HG03175 (cell line): Measurements from ENCODE around the gene MBD5.

ENCODE experiments used
- ATAC-seq: cut with Tn5 transposase; IDR thresholded peaks from one replicate; pipeline ENCODE4 v1.9.1; 2021; ENCODE audit warnings: mild to moderate bottlenecking, moderate library complexity; ENCODE audit not compliant: unreplicated experiment

MBD5 gene

DNA sequence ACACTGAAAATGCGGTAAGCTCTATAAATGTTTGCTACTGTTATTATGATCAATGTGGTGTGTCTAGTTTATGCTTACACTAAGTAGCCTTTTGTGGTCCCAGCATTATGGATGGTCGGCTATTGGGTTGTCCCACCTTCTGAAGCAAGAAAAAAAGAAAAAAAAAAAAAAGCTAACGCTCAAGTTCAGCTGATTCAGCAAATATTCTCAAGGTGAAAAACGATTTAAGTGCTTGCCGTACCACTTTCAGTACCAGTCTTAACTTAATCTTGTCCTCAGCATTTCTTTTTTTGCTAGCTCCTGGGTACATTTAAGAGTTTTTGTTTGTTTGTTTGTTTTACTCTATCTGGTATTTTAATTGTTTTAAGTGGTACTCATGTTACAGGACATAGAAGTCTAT lies 87.5 kb downstream of the MBD5 start:
- ATAC-seq = no peak

DNA sequence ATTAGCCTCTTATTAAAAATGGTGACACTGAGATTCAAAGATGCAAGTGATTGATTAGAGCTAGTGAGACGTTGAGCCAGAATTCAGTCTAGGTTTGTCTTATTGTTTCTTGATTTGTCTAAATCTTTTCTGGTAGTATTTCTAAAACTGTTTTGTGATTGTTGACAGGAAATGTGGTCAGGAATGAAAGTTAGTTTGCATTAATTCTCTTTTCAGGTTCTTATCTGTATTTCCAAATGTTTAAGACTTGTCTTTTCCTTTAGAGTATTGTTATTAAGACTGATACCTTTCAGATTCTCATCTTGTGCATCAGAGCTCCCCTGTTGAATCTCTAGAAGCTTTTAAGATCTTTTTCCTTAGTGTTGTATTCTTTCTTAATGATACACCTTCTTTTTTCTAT lies 89.3 kb downstream of the MBD5 start:
- ATAC-seq = no peak

DNA sequence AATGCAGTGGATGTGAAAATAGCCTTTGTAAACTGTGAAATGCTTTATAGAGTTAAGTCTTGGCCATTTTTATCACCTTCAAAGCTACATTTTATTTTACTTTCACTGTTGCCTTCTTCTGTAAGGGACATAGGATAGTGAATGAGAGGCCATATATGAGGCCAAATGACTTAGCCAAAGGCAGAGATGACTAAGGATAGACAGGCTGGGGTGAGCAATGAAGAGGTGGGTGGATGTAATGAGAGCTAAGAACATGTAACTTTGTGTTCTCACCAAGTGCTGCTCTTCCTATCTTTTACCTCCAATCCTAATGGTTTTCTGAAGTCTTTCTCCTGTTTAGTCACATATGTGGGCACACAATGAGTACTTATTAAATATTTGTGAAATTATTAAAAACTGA lies 101.9 kb downstream of the MBD5 start:
- no peak for ATAC-seq

DNA sequence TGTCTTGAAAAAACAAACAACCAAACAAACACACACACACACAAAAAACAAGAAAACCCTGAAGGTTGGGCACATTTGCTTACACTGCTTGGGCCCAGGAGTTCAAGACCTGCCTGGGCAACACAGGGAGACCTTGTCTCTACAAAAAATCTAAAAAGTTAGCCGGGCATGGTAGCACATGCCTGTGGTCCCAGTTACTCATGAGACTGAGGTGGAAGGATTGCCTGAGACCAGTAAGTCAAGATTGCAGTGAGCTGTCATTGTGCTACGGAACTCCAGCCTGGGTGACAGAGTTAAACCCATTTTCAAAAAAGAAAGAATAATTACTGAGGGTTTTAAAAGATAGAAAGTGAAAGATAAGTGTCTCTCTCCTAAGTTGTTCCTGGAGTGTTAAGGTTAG lies 103.4 kb downstream of the MBD5 start:
- no peak for ATAC-seq

DNA sequence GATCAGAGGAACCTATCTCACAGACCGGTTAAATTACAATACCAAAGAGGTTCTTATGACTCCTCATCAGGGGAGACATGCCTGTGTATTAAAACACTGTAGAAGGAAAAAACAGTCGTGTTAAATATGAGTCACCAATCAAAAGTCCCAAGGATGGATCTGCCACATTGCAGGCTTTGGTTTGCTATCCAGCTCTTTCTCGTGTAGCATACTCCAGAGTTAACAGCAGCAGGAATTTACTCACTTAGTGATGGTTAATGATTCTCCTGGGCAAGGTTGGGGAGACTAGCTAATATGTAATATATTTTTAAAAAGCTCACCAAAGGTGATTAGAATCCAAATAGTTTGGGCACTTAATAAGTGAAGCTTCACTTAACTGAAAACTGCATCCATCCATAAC lies 109.7 kb downstream of the MBD5 start:
- ATAC-seq = no peak

DNA sequence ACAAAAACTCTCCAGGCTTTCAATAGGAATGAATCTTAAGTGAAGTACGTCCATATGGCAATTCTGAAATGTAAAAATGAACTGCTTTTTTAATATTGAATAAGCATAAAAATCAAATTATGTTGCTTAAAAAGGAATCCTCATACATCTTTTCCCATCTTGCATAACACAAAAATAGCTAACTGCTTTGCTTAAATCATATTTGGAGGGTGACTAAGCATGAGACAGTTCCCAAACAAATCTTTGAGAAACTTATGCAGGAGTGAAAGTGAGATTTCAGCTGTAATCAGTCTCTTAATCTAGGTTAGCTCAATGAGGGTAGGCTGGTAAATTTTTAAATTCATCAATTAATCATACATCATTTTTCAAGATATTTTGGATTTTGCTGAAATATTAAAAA lies 111.5 kb downstream of the MBD5 start:
- no peak for ATAC-seq

DNA sequence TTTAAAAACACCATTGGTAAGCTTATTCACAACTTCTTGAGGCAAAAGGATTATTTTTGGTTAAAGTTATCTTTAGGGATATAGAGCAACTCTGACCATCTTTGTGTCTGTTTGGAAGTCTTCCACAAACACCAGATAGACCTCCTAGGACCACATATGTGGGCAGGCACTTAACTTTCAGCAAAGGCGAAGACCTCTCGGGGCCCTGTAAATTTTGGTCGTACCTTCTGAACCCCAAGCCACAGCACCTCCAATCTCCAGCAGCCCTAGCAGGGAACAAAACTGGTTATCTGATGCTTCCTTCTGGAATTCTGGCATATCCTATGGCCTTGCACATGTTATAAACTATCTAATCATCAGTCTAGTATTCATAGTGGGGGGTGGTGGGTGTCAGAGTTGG lies 114.8 kb downstream of the MBD5 start:
- no peak for ATAC-seq

DNA sequence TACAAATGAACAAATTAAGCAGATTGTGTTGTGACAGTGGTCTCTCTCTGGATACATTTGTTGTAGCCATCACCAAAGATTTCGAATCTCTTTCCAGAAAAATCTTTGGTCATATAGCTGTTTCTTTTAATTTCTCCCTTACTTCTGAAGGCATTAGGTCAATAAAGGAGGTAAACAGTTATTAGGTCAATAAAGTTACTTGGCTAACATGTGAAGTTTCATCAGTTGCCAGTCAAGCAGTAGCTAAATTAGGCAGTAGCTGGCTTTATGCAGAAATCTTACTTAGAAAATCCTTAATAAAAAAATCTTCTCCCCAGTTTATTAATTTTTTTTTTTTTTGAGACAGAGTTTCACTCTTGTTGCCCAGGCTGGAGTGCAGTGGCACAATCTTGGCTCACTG lies 115.5 kb downstream of the MBD5 start:
- ATAC-seq = no peak

DNA sequence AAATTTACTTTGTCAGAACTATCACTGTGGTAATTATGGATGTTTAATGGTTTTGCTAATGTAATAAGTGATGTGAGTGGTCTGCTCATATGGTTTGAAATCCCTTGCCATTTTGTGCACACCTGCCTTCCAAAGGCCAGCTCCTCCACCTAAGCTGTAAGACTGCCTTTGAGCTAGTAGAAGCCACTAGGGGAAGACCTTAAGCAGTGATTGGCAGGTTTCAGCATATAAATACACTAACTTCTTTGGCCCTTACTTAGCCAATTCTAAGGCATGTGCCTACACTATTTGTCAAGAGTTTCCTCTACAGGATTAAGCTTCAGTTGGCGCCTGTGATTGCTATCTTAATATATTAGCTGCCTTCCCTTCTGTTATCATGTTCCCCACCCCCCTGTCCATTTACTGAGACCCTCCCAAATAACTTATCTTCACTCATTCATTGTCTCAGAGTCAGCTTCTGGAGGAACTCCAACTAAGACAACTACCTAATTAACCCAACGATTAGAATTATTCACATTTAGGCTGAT lies 141.1 kb downstream of the MBD5 start:
- no peak for ATAC-seq

DNA sequence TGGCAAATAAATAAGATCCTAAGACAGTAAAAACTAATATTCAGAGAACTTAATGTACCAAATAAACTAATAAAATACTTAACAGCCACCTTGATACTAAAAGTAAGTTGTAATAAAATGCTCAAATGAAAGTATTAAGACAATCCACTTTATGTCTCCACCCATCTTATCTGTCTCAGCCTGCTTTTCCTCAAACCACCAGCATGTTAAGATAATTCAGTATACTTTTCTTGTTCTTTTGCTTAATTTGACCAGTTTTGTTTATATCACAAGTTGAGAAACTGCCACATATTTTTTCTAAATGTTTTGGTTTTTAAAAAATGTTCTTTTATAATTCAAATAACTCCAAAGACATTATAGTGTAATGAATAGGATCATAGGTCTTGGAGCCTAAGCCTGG lies 142.0 kb downstream of the MBD5 start:
- no peak for ATAC-seq

DNA sequence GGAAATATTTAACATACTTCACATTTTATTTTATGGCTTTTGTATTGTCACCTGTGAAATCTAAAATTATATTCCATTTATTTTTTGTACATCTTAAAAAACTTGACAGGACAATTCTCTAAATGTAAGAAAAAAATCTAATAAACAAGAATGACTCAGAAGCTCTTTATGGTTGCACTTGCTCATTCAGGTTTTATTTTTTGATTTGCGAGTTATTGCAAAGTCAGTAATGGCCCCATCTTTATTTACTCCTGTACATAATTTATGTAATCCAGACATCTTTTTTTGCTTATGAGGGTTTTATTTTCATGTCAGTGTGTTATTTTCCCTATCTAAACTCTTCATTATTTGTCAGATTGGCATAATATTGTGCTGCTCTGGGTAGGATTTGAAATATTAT lies 145.1 kb downstream of the MBD5 start:
- ATAC-seq = no peak

DNA sequence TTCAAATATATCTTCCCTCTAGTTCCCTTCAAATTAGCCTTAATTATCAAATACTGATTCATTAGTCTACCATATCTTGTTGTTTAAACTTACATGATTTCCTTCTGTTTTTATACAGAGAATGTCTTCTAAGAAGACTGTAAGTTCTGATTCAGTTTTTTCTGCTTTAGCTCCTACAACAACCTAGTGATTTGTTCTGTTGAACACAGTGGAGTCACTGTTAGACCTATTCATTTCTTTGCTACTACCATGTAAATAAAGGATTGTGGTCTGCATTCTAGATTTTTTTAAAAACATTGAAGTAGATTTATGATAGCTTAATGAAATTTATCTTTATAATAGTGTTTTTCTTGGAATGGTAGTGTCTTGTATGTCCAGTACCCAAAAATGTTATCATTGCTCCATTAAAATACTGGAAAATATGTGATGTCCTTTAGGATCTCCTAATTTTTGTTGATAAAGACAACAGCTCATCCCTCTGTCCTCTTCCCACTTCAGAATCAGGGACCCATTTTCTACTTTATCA lies 146.4 kb downstream of the MBD5 start:
- ATAC-seq = no peak

DNA sequence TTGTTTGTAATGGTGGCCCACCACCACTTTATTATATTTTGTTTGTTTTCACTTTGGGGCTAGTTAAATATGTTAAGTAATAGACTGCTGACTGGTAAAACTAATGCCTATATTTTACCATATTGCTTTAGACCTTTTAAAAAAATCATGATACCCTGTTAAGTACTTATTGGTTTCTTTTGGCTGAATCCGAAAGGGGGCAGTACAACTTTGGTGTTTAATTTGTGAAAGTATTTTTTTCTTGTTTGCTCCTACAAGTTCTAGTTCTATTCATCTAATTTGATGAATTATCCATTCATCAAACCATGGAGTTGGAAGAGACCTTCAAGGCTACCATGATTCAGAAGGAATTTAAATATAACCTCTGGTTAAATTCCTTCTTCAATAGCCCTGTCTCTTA lies 147.0 kb downstream of the MBD5 start:
- ATAC-seq = no peak

DNA sequence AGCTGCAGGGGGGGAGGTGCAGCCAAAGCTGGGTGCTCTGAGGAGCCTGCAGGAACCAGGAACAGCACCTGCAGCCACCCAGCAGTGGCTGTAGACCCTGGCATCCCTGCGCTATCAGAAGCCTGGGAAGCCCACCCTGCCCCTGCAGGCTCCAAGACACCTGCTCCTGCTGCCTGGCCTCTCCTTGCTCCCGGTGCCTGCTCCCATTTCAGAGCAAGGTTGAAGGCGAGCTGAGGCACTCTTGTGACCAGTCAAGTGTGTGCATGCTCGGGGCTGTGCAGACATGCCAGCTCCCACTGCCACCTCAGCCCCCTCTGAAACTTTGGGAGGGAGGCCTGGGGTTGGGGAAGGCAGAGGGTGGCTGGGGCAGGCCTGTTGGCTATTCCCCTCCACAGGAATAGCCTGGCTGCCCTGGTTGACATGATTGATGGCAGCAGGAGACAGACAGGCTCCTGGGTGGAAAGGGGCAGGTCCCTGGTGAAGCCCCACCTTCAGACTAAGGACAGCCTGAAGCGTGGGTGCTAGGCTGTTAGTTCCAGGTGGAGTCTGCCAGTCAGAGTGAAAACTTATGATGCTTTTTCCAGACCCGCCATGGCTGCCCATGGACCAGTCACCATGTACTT lies 151.4 kb downstream of the MBD5 start:
- no peak for ATAC-seq

DNA sequence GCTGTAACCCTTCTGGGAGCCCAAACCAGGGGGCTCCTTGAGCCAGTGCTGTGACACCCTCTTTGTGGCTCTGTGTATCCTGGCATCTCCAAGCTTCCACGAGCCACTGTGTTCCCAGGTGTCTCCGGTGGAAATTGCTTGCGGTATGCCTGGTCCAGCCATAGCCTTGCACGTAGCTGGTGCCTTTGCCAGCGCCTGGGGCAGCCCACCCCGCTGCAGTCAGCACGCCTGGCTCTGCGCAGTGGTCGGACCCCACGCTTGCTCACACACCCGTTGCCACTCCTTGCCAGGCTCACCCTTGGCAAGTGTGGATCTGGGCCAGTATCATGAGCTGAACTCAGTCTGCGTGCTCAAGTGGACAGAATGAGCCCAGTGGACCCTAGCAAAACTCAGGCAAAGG lies 152.3 kb downstream of the MBD5 start:
- ATAC-seq = no peak

DNA sequence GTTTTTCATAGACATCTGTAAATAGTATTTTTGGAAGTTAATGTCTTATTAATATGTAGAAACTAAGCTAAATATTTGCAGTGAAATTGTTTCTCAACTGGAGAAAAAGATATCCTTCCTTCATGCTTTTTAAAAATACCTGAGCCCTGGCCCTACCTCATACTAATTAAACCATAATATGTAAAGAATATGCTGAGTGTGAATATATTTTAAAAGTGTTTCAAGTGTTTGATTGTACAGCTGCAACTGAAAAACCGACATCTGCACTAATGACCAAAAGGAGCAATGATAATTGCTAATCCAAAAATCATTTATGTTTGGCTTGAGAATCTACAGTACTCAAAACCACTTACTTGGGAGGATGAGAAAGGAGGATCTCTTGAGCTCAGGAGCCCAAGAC lies 156.7 kb downstream of the MBD5 start:
- ATAC-seq = no peak

DNA sequence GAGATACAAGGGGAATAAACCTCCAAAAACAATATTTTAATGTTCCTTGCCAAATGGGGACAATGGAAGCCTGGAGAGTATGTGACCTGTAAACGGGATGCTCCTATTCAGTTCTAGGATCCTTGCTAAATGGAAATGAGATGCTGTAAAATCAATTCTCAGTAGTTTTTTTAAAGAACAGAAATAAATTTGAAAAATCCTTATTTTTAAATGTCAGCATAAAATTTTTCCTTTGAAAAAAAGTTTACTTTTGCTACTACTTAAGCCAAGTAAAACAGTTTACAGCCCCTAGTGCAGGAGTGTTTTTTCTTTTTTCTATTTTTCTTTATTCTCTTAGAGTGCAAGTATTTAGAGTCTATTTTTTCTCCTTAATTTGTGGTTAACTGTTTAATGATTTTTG lies 158.8 kb downstream of the MBD5 start:
- no peak for ATAC-seq

DNA sequence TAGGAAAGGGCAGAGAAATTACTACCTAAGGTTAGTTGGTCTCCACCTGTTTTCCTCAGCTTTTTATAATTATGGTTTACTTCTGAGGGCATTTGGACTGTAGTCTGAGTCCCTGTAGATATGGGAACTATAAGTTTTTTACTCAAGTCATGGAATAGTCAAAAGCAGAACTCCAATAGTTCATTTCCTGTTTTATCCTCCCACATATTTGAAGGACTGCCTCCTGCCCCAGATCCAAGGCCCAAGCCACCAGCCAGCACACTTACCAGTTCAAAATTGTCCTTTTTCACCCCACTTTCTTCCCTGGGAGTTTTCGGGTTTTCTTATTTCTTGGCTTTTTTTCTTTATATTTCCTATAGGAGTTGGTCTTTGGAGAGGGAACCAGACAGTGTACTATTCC lies 164.1 kb downstream of the MBD5 start:
- ATAC-seq = no peak

DNA sequence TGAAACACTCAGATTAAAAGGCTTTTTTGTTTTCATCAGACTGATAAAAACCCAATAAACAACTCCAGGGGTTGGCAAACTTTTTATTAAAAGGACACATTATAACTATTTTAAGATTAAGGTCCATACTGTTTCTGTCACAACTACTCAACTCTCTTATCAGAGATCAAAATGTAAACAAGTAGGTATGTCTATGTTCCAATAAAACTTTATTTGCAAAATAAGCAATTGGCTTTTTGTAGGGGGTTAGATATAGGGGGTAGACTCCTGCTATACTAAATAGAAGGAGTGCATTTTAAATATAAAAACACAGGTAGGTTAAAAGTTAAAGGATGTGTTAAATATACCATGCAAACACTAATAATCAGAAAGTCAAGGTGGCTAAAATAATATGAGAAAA lies 174.0 kb downstream of the MBD5 start:
- no peak for ATAC-seq

DNA sequence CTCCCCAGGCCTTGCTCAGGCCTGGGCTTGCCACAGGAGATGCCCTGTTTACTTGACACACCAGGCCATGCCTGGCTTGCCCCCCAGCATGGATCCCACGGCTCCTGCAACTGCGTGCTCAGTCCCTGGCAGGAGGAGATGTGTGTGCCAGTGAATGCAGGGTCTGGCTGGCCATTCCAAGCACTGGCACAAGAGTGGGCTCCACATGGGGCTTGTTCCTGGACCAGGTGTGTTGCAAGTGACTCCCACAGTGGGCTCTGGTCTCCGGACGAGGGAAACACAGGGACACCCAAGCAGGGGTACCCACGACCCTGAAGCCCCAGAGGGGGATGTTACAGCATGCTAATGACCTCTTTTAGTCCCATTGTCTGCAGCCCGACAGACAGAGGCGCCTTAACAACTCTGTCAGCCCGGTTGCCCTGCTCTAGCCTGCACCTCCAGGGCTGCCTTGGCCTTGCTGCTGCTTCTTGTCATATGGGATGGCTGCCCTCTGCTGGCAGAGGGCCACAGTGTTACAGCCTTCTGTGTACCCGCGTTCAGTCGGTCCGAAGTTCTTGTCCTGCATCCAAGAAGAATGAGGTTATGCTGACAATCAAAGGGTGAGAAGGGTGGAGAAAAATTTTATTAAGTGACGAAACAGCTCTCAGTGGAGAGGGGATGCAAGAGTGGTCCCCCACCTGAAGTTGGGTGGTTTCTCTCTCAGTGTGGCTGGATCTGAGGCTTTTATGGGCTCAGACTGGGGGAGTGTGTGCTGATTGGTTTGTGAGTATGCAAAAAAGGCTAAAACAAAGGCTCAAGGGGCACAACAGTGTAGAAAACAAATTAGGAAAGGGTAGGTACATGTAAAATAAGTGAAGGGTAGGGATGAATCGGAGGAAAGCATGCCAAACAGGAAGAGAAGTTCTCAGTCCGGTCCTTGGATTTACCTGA lies 180.4 kb downstream of the MBD5 start:
- ATAC-seq = no peak

DNA sequence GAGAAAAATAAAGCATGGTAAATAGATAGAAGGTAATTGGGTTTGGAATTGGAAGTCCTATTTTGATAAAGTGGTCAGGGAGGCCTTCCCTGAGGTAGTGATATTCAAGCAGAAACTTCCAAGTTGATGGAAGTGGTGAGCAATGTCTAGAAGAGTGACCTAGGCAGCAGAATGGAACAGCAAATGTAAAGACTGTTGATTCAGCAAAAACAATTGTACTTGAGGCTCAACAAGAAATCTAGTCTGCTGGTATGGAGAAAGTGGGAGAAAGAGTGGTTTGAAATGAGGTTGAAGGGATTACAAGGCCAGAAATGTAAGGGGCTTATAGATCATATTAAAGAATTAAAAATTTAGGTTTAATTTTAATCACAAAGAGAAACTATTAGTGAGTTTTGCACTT lies 181.3 kb downstream of the MBD5 start:
- ATAC-seq = no peak

DNA sequence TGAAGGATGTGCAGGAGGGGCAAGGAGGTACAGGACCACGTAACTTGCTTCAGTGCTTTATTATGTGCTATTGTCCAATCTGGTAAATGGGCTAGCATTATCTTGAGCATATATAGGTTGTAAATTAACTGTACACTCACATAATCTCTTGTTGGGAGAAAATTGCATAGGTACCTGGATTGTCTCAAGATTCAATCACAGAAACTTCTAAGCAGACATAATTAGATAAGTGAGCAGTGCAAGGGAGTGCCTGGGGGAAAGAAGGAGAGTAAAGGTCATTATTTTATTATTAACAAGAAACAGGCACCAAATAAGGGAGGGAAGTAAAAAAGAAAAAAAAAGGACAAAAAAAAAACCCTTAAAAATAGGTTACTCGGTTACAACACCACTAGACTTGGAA lies 186.2 kb downstream of the MBD5 start:
- no peak for ATAC-seq
